ENCODE data around the gene THSD7A.

GRCh38 chr7:11681461-11681860, 150.5 kb downstream of the THSD7A start:
- no peak for TF ChIP-seq TAF1 (IDR thresholded peaks at IDR 0.05; ENCODE audit: borderline replicate concordance, low read depth, low read length)
- TF ChIP-seq POLR2AphosphoS5 (IDR thresholded peaks at IDR 0.05; ENCODE audit: low read depth, low read length) = no peak

Measured in GM12892 (cell line).